Stimulated activated naive CD8-positive, alpha-beta T cell treated with anti-CD3 and anti-CD28 coated beads, Interleukin-15, Interleukin-2, amounts not matched to agents 100 U/mL and 50 U/mL, for 24 hours (primary cell): ENCODE data around the gene HOXA4.

Experiments
- ATAC-seq: fragments of 150-1000 bp; cut with Tn5 transposase; one replicate; pipeline ENCODE4 v1.10.0; 2021
- DNase-seq: peaks from one replicate; pipeline ENCODE4 v3.0.0; 2021

Gene HOXA4

GRCh38 chr7:27132214-27132613 lies 1.7 kb upstream of the HOXA4 start:
- DNase-seq (no peak), ATAC-seq (no peak)

GRCh38 chr7:27131390-27131819 lies 848 bp upstream of the HOXA4 start:
- DNase-seq, result no peak
- no peak for ATAC-seq

DNA sequence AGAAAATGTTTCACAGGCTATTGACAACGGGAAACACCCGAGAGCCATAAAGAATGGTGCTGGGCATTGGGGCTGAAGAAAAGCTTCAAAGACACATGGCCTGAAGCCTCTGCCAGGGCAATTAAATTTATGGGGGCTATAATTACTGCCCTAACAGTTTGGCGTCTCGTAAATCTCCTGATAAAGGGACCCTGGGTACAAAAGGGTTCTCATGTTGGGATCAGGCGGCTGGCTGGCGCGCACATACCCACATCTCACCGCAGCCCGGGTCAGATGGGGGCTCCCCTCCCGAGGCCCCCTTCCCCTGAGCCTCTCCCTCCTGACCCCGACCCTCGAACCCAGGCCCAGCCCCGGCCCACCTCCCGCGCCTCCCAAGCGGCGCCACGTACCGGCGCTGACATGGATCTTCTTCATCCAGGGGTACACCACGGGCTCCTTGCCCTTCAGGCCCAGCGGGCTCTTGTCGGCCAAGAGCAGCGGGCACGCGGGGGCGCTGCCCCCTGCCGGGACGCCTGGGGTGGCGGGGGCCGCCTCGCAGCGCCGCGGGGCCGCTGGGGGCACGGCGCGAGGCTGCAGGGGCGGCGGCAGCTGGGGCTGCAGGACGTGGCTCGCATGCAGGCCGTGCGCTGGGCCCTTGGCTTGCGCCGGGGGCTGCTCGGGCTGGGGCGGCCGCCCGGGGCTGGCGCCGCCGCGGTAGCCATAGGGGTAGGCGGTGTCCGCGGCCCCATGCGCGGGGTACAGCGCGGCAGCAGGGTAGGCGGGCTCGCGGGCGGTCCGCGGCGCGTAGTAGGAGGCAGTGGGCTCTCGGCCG lies 623 bp downstream of the HOXA4 start:
- no peak for ATAC-seq
- DNase-seq, result no peak

DNA sequence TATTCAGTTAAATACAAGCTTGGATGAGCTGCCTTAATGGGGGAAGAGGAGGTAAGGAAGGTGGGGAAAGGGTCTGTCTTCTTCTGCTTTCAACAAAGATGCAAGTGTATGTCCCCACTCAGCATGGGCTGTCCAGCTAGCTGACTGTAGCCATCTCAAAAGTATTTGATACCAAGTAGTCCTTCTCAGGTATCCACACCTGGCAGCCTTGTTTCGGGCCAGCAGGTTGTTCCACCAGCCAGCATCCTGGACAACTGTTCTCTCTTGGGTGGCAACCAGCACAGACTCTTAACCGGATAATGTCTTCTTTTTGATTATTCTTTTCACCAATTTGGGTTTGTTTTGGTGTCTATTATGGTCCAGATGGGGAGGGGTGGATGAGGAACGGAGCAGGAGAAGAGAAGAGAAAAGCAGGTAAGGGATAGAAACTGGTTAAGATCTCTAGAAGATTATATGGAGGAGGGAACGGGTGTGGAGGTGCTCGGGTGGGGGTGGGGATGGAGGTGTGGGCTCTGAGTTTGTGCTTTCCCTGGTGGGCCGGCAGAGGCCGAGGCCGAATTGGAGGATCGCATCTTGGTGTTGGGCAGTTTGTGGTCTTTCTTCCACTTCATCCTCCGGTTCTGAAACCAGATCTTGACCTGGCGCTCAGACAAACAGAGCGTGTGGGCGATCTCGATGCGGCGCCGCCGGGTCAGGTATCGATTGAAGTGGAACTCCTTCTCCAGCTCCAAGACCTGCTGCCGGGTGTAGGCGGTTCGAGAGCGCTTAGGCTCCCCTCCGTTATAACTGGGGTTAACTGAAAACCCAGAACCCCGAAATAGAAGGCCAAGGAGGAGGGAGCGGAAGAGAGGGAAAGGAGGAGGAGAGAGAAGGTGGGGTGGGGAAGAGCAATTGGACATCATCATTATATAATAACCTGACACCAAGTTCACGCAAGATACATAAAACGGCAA lies 1.5 kb downstream of the HOXA4 start:
- ATAC-seq, result no peak
- DNase-seq, result no peak

- DNase-seq (no peak), ATAC-seq (no peak)
Observed at GRCh38 chr7:27128034-27128433, 2.5 kb downstream of the HOXA4 start.

DNA sequence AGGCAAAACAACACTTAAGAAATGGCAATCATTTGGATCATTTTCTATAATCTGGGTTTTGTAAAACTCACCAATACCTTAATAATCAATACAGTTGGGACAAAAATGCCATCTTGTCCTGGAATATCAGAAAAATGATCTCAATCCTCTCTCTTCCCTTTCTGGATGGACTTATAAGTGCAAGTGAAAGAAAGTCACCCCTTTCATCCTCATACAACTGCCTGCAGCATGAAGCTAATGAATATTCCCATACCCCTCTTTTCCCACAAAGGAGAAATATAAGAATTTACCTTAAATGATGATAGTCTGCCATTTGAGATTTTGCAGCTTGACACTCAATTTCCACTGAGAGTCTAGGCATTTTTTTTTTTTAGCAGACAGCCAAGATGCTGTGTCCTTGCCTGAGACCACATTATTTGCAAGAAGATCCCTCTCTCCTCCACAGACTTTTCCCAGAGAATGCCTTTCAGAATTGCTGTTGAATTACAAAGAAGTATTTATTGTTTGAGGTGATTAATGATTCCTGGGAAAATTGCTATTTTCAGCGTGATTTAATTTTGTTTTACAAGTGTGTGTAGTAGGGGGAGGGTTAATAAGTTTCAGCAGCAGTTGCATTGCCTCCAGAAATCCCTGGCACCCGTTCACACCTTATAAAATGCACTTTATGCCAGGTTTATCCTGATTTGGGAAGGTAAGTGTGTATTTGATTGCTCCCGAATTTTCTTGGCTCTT lies 3.8 kb downstream of the HOXA4 start:
- no peak for ATAC-seq
- no peak for DNase-seq

DNA sequence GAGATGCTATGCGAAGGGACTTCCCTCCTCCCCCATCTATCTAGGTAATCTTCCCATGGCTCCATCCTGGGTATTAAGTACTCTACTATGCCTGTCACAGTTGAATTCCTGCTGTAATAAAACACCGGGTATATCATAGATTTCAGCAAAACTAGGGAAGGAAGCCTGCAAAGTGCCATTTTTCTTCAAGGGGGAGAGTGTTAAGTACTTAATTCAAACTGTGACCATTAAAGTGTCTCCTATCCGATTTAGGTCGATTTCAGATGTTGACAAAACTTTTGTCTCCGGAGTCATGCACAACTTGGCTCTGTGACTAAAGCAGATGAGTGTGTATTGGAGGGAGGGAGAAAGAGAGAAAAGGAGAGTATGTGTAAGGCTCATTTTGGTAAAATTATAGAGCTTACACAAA lies 4.6 kb downstream of the HOXA4 start:
- no peak for ATAC-seq
- no peak for DNase-seq

DNA sequence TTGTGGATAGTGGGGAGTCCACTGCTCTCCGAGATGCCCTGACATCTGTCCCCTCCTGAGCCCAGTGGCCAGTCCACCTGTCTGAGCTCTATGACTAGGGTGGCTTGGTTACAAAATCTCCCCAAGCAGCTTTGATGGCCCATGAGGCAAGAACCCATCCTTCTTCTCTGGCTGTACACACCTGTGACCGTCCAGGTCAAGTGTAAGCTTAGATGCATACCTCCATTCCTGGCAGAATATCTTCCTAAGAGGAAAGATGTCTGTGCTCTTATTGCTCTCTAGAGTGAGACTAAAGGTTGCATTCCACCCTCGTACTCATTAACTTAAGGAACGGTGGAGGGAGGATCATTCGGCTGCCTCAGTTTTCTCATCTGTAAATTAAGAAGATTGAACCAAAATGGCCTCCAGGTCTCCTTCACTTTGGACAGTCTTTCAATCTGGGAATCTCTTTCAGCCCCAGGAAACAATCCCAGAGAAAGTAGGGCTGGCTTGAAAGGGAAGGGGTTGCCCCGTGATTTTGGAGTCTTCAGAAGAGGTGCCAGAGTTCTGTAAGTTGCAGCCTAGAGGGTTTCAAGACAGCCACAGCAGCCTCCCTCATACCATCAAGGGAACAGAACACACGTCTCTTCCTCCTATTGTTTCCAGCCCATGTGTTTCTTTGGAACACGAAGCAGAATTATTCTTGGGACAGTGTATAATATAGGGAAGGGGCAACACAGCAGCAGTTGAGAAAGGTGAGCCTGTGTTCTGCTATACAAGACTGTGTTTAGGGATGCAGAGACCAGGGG lies 5.5 kb downstream of the HOXA4 start:
- ATAC-seq (no peak), DNase-seq (no peak)

GRCh38 chr7:27124096-27124901 lies 6.3 kb downstream of the HOXA4 start:
- DNase-seq (no peak), ATAC-seq (no peak)

- no peak for ATAC-seq
- no peak for DNase-seq
Observed at GRCh38 chr7:27123477-27124053, 7.0 kb downstream of the HOXA4 start.

DNA sequence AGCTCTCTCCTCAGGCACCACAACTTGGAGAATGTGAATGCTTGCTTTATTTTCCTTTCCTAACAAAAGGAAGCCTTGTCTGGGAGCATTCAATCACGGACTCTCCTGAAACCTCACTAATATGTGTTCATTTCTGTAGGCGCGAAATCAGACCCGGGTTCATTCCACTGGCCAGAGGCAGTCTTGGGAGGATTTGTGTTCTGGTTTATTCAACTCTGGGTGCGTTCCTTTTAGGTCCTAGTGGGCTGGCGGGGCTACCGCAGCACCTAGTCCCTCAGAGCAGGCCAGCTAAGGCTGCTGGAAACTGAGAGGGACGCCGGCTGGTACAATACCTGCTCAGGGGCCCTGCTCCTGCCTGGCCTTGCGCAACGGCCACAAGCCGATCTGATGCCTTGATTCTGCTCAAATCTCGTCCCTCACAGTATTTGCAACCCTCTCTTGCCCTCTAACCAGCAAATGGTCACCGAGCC lies 7.5 kb downstream of the HOXA4 start:
- no peak for DNase-seq
- ATAC-seq, result no peak

DNA sequence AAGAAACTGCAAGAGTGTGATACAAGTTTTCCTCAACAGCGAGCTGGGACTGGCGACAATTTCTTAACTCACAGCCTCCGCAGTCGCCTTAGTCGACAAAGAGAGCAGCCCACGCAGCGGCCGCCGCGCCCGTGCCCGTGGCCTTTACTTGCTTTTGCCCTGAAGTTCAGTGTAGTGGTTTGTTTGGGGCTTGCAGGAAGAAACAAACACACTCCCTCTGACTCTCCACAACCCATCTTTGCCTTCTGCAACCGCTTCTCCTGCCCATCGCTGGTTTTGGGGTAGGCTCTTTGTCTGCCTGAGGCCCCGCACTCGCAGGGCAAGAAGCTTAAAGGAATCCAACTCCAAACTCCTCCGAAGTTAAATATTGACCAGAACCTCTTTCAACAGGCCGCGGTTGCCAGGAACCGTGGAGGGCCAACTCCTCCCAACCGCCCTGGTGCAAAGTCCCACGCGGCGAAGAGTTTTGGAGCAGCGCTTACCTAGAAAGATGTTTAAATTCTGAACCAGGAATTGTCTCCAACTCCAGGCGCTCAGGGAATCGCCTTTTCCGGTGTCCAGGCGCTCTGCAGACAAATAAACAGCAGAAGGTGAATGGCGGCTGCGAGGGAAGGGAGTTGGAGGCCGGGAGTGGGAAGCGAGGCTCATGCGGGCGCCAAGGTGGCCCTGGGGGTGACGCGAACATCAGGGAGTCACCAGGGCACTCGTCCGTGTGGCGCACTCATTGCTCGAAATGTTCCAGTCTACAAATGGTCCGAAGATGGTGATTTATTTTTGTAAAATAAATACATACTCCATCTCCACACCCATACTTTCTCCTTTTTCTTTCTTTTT lies 8.3 kb downstream of the HOXA4 start:
- DNase-seq, result no peak
- ATAC-seq, result no peak

GRCh38 chr7:27121684-27122076 lies 8.9 kb downstream of the HOXA4 start:
- DNase-seq, result no peak
- no peak for ATAC-seq

- ATAC-seq (no peak), DNase-seq (no peak)
Observed at GRCh38 chr7:27119412-27119911, 11.1 kb downstream of the HOXA4 start.

DNA sequence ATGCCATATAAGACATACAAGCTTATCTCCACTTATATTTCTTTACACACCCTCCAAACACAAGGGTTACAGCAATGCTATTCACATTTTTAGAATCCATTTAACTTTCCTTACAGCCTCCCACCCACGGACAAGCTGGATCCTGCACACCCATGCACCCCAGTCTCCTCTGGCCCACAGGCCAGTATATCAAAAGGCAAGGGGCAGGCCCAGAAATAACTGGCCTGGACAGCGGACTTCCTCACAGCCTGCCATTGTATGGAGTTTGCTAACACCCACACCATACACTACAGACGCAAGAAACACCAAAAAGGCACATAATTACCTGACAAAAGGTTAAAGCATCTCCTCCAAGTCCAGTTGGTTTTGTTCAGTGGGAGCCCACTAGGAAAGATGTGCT lies 12.0 kb downstream of the HOXA4 start:
- no peak for DNase-seq
- ATAC-seq, result no peak

GRCh38 chr7:27117887-27118491 lies 12.6 kb downstream of the HOXA4 start:
- ATAC-seq, result no peak
- no peak for DNase-seq

DNA sequence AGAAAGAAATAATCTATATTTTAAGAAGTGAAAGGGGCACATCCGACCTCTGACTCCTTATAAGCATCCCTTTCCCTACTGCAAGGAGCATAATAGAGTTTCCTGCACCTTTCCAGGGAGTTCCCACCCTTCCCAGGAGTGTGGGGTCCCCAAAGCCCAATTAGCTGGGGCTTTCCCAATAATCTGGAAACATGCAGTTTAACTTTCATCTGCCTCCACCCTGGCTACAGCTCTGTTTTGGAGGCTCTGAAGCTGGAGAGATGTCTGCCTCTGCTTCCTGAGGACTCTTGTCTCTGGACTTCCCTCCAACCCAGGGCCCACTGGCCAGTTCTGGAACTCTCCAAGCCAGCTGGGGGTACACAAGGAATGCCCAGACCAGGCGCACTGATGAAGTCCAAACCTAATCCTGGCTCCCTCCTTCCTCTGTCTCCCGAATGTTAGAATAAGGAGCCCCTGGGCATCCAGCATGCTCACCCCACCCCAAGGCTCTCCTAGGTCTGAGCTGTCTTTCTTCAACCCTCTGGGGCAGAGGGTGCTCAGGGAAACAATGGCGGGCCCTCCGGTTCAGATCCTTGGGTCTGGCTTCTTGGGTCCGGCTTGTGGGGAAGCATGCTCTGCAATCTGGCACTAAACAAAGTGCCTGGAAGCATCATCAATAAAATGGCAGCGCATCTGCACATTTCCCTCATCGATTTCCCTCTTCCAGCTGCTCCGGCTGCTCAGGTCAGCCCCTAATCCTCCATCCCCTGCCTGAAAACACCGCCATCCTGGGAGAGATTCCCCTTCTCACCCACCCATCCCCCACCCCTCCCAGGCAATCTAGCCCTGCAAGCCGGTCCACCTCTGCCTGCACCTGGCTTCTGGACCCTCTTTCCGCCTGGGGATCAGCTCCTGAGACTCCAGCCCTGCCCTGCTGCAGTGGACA lies 13.3 kb downstream of the HOXA4 start:
- DNase-seq, result no peak
- ATAC-seq, result no peak
